ENCODE measurements around the gene TEX101.

GRCh38 chr19:43444531-43445287 is 30.0 kb downstream of the TEX101 start:
- TF ChIP-seq CTCF (IDR thresholded peaks at IDR 0.05) (no peak), POLR2A (IDR thresholded peaks at IDR 0.05) (no peak)

All from right lobe of liver (tissue), 4 donors.